Type B pancreatic cell (in vitro differentiated cells): Measurements from ENCODE around the gene SAE1. TPM values are rescaled to one million over a fixed set of nuclear protein-coding genes. Genes with fewer than 3 reads are reported as not detected.

Source experiments
- DNase-seq: peaks from one replicate; pipeline ENCODE4 v3.0.0; 2021; ENCODE audit warnings: mixed read lengths; ENCODE audit not compliant: unreplicated experiment; ENCODE audit errors: extremely low spot score
- H3K27ac Mint-ChIP-seq: 2 replicates; pipeline ENCODE4 v1.8.0; 2021; ENCODE audit warnings: mild to moderate bottlenecking, mixed read lengths
- H3K27me3 Mint-ChIP-seq: 2 replicates; pipeline ENCODE4 v1.8.0; 2021; ENCODE audit warnings: mixed read lengths
- H3K36me3 Mint-ChIP-seq: 2 replicates; pipeline ENCODE4 v1.8.0; 2021; ENCODE audit warnings: mixed read lengths
- H3K4me1 Mint-ChIP-seq: one replicate; pipeline ENCODE4 v1.8.0; 2021; ENCODE audit warnings: mixed read lengths; ENCODE audit not compliant: unreplicated experiment
- H3K4me3 Mint-ChIP-seq: 2 replicates; pipeline ENCODE4 v1.8.0; 2021; ENCODE audit warnings: mild to moderate bottlenecking, mixed read lengths
- H3K9me3 Mint-ChIP-seq: 2 replicates; pipeline ENCODE4 v1.8.0; 2021; ENCODE audit warnings: mixed read lengths
- CTCF ChIP-seq: fragments of 200-600 bp; sonication (generic); conservative IDR thresholded peaks from 2 replicates; pipeline ENCODE4 v1.5.0; 2021; ENCODE audit warnings: antibody characterized with exemption, mild to moderate bottlenecking
- total RNA-seq: library from RNA; stranded (reverse); gene quantifications from 2 replicates; pipeline ENCODE4 v1.2.1, GENCODE V29; 2021; ENCODE audit warnings: low replicate concordance

The SAE1 gene
- total RNA-seq, 1 donor from 2014 or later = 155 TPM

GRCh38 chr19:47089767-47090350, 40.8 kb upstream of the SAE1 start:
- Mint-ChIP-seq H3K36me3 (peaks cover 21% of the 10 kb centered on the region), H3K27me3 (no peaks in the 10 kb centered on the region), H3K4me3 (no peak overlapping the region), H3K4me1 (peaks cover 10% of the 10 kb centered on the region), H3K9me3 (no peaks in the 10 kb centered on the region), H3K27ac (no peak overlapping the region)
- no peak for TF ChIP-seq CTCF
- DNase-seq = no peak

- Mint-ChIP-seq H3K36me3 (peaks cover 28% of the 10 kb centered on the region), H3K4me1 (peaks cover 35% of the 10 kb centered on the region)
Observed at GRCh38 chr19:47093254-47093653, 37.4 kb upstream of the SAE1 start.

GRCh38 chr19:47093841-47094240, 36.8 kb upstream of the SAE1 start:
- Mint-ChIP-seq H3K4me3 (no peak overlapping the region), H3K9me3 (no peaks in the 10 kb centered on the region), H3K4me1 (peaks cover 40% of the 10 kb centered on the region), H3K36me3 (peaks cover 31% of the 10 kb centered on the region), H3K27me3 (no peaks in the 10 kb centered on the region), H3K27ac (peak overlapping the region; percentile 48)
- DNase-seq = no peak
- TF ChIP-seq CTCF = no peak

More at GRCh38 chr19:47093254-47093653, 37.4 kb upstream of the SAE1 start:
- Mint-ChIP-seq H3K27ac (peak overlapping the region; percentile 48), H3K4me3 (no peak overlapping the region), H3K9me3 (no peaks in the 10 kb centered on the region), H3K27me3 (no peaks in the 10 kb centered on the region)
- TF ChIP-seq CTCF = no peak
- no peak for DNase-seq

GRCh38 chr19:47094557-47095475, 35.8 kb upstream of the SAE1 start:
- H3K9me3 Mint-ChIP-seq = no peaks in the 10 kb centered on the region
- H3K27ac Mint-ChIP-seq = peak overlapping the region; percentile 99
- no peak for DNase-seq
- peak overlapping the region; percentile 18 for H3K4me3 Mint-ChIP-seq
- no peaks in the 10 kb centered on the region for H3K27me3 Mint-ChIP-seq
- peaks cover 29% of the 10 kb centered on the region for H3K36me3 Mint-ChIP-seq
- no peak for TF ChIP-seq CTCF
- H3K4me1 Mint-ChIP-seq = peaks cover 41% of the 10 kb centered on the region

- Mint-ChIP-seq H3K4me1 (peaks cover 45% of the 10 kb centered on the region), H3K9me3 (no peaks in the 10 kb centered on the region), H3K27me3 (no peaks in the 10 kb centered on the region), H3K27ac (peak overlapping the region; percentile 99), H3K36me3 (peaks cover 27% of the 10 kb centered on the region), H3K4me3 (peak overlapping the region; percentile 69)
- DNase-seq = no peak
- TF ChIP-seq CTCF = no peak
Observed at GRCh38 chr19:47095476-47096099, 35.0 kb upstream of the SAE1 start.
